Dermis microvascular lymphatic vessel endothelial cell (primary cell): Measurements from ENCODE around the gene RNF148. TPM values are rescaled to one million over a fixed set of nuclear protein-coding genes. Genes with fewer than 3 reads are reported as not detected.

Experiments
- total RNA-seq: library from RNA; depleted of rRNA; stranded (reverse); fragments of >200 nt; gene quantifications from 2 replicates; pipeline ENCODE4 v1.2.1, GENCODE V29; 2014

The RNF148 gene
- total RNA-seq, 1 donor from 2014 or later: 0.51 TPM

Other genes starting within 250 kb of the RNF148 start
- gene RNF133, start 3.8 kb downstream of the RNF148 start, total RNA-seq: 0.51 and 1.0 TPM in 2 replicates
- gene CADPS2, start 183.5 kb upstream of the RNF148 start, total RNA-seq: 49.0 and 49.2 TPM in 2 replicates